Brain microvascular endothelial cell (primary cell): Measurements from ENCODE around the gene MED27.

ENCODE experiments used
- DNase-seq: peaks from one replicate; pipeline ENCODE4 v3.0.0-alpha.2; 2020
- H3K27ac ChIP-seq: fragments of 250-450 bp; sonication (Bioruptor Pico); 2 replicates; pipeline ENCODE4 v1.5.1; 2020; ENCODE audit warnings: mild to moderate bottlenecking, moderate library complexity
- H3K27me3 ChIP-seq: fragments of 250-450 bp; sonication (Bioruptor Pico); replicated peaks from 2 replicates; pipeline ENCODE4 v1.5.1; 2020; ENCODE audit warnings: mild to moderate bottlenecking
- H3K36me3 ChIP-seq: fragments of 250-450 bp; sonication (Bioruptor Pico); replicated peaks from 2 replicates; pipeline ENCODE4 v1.5.1; 2020; ENCODE audit warnings: mild to moderate bottlenecking
- H3K4me3 ChIP-seq: 2 replicates; pipeline ENCODE4 v1.5.1; 2011; ENCODE audit warnings: low read depth, mild to moderate bottlenecking, control low read depth, low read length, moderate library complexity
- in situ Hi-C: cut with HindIII; loops from 2 replicates; pipeline ENCODE4 v1.10.0; 2017; ENCODE audit warnings: low sequenced_read_pairs, low pct_ligation_motif_present
- TF ChIP-seq, protein P1 (sequence below): IDR thresholded peaks from 2 replicates; pipeline ENCODE4 v1.5.1; 2011; ENCODE audit warnings: low read depth, mild to moderate bottlenecking, moderate library complexity, low read length, control low read depth, inconsistent platforms; ENCODE audit errors: missing control alignments

The MED27 gene

DNA sequence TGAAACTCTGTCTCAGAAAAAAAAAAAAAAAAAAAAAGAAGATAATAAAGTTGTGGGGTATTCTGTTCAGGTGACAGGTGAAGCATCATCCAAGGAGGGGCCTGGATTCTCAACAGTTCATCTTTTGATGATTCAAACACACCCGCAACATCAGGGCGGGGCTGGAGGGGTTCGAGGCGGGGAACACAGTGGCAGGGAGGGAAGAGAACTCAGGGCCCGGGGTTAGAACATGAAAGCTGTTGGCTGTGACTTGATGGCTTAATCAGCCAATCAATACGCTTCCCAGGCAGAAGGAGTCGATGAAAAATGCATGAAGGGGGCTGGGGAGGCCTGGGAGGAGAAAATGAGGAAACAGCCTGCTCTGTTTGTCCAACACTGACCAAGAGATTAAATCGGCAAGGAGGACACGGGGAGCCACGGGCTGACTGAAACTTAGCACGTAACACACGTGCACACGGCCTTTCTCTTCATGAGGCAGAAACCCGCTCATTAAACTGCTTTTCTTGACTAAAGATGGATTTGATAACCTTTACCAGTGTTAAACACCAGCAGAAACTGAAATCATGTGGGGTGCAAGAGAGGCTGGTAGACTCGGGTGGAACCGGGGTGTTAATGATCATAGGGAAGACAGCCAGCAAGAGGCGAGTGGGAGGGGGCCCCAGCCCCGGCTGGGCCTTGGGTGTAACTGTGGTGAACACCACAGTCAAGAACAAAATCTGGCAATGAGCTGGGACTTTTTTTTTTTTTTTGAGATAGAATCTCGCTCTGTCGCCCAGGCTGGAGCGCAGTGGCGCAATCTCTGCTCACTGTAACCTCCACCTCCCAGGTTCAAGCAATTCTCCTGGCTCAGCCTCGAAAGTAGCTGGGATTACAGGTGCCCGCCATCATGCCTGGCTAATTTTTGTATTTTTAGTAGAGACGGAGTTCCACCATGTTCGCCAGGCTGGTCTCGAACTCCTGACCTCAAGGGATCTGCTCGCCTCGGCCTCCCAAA, 234.1 kb downstream of the MED27 start:
- H3K36me3 ChIP-seq = no peaks in the 10 kb centered on the region
- no peak overlapping the region for H3K27ac ChIP-seq
- in situ Hi-C loops = no loop called here
- TF ChIP-seq, protein P1, sequence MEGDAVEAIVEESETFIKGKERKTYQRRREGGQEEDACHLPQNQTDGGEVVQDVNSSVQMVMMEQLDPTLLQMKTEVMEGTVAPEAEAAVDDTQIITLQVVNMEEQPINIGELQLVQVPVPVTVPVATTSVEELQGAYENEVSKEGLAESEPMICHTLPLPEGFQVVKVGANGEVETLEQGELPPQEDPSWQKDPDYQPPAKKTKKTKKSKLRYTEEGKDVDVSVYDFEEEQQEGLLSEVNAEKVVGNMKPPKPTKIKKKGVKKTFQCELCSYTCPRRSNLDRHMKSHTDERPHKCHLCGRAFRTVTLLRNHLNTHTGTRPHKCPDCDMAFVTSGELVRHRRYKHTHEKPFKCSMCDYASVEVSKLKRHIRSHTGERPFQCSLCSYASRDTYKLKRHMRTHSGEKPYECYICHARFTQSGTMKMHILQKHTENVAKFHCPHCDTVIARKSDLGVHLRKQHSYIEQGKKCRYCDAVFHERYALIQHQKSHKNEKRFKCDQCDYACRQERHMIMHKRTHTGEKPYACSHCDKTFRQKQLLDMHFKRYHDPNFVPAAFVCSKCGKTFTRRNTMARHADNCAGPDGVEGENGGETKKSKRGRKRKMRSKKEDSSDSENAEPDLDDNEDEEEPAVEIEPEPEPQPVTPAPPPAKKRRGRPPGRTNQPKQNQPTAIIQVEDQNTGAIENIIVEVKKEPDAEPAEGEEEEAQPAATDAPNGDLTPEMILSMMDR = no peak
- H3K27me3 ChIP-seq = no peaks in the 10 kb centered on the region
- H3K4me3 ChIP-seq = no peak overlapping the region
- no peak for DNase-seq

DNA sequence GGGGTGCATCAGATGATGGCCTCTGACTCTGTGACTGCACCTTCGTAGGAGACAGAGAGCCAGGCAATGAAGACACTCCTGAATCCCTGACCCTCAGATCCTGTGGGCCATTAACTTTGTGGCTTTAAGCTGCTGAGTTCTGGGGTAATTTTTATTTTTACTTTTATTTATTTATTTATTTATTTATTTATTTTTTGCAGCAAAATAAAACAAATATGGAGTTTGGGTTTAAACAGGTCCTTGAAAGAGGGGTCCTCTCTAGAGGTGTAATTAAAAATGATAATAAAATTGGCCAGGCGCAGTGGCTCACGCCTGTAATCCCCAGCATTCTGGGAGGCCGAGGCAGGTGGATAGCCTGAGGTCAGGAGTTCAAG, 234.9 kb downstream of the MED27 start:
- no peak overlapping the region for H3K27ac ChIP-seq
- H3K4me3 ChIP-seq = no peak overlapping the region
- no peaks in the 10 kb centered on the region for H3K27me3 ChIP-seq
- H3K36me3 ChIP-seq = no peaks in the 10 kb centered on the region
- DNase-seq = no peak
- TF ChIP-seq, protein P1 = no peak
- in situ Hi-C loops = no loop called here

DNA sequence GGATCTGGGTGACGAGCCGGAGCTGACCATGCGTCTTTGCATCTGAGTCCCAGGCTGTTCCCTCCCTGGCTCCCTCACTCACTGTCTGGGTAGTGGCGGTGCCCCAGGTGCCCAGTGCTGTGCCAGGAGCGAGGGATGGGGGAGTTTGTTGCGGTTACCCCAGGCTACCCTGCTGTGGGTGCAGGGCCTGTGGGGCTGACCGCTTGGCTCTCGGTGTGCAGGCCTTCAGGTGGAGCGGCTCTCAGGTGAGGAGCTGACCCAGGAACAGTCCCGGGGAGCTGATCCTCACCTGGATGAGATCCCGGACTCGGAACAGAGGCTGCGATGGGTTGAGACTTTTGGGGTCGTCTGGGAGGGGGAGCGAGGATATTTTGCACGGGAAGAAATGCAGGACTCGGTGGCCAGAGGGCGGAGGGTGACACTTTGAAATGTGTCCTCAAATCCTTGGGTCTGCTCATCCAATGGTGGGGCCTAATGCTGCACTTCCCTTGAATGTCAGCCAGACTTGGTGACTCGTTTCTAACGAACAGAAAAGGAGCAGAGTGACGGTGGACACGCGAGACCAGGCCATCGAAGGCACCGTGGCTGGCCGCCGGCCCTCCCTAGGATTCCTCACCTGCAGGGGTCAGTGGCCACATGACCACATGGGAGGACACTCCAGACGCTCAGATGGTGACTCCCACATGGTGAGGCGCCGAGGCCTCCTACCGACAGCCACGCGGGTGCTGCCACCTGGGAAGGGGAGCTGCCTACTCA, 235.5 kb downstream of the MED27 start:
- DNase-seq = no peak
- in situ Hi-C loops = no loop called here
- Histone ChIP-seq H3K27me3 (no peaks in the 10 kb centered on the region), H3K4me3 (no peak overlapping the region), H3K27ac (no peak overlapping the region), H3K36me3 (no peaks in the 10 kb centered on the region)
- TF ChIP-seq, protein P1 = no peak

DNA sequence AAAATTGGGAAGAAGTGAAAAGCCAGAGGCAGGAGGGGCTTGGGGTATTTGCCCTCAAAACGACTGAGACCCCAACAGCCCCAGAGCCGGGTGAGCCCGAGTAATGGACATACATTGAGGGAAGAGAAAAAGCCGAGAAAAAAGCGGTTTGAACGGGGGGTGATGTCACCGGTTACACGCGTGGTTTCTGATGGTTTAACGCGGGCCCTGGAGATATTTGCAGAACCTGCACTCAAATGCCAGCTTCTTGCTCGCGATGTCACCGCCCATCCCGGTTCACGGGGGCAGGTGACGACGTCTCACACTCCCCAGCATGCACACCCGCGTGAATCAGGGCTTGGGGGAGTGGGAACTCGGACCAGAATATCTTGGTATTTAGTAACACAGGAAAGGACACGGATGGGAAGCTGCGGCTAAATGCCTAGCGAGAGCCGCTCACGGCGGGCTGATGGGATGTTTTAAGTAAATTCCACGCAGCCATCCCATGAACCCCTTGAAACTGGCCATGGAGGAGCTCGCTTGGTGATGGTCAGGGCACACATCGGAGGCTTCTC, 237.8 kb downstream of the MED27 start:
- in situ Hi-C loops = no loop called here
- H3K36me3 ChIP-seq = no peaks in the 10 kb centered on the region
- no peaks in the 10 kb centered on the region for H3K27me3 ChIP-seq
- DNase-seq = no peak
- TF ChIP-seq, protein P1 = no peak
- no peak overlapping the region for H3K4me3 ChIP-seq
- H3K27ac ChIP-seq = no peak overlapping the region

DNA sequence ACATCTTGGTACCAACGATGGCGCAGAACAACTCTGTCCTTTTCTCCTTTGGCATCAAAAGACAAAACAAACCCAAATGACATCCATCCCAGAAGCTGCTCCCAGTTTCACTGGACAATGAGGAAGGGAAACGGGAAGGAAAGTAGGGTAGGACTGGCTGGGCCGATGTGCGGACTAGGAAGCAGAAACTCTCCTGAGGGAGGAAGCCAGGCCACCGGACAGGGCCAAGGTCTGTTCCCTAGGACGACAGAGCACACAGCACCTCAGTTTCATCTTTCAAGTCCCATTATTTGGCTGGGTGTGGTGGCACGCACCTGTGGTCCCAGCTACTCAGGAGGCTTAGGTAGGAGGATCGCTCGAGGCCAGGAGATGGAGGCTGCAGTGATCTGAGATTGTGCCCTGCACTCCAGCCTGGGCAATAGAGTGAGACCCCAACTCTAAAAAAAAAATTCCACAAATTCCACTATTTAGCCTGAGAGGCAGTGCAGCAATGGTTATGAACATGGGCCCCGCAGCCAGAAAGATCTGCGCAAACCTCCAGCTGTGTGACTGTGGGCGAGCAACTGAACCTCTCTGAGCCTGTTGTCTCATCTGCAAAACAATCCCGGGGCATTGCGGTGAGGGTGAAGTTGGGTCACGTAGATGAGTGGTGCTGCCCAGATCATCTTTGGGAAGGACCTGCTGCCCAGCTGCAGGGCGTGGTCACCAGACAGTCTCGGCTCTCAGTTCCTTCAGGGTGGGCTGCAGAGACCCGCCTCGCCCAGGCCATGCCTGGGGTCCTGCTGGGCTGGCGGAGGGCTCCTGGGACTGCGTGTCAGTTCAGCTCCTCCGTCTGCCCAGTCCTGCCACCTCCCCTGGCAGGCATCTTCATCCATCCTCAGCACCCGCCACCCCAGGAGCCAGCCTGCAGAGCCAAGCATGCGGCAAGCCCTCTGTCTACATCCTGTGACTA, 238.6 kb downstream of the MED27 start:
- no peak overlapping the region for H3K27ac ChIP-seq
- TF ChIP-seq, protein P1 = no peak
- H3K4me3 ChIP-seq = no peak overlapping the region
- no peaks in the 10 kb centered on the region for H3K36me3 ChIP-seq
- no peak for DNase-seq
- in situ Hi-C loops = no loop called here
- H3K27me3 ChIP-seq = no peaks in the 10 kb centered on the region
